K562 (cell line): Measurements from ENCODE around the gene CD207. TPM values are rescaled to one million over a fixed set of nuclear protein-coding genes. Genes with fewer than 3 reads are reported as not detected.

Experiments
- ARID3A ChIP-seq: IDR thresholded peaks from 2 replicates; pipeline ENCODE4 v1.6.1; 2012; ENCODE audit warnings: low read depth, low read length, improper control_type of control experiment, borderline replicate concordance
- CBFA2T3 ChIP-seq: fragments of 450-650 bp; IDR thresholded peaks from 2 replicates; pipeline ENCODE4 v1.6.1; 2017
- CEBPG ChIP-seq, 3 experiments: fragments of 200-800 bp in 1 of 3; sonication (Bioruptor generic) in 1 of 3; sonication (generic) in 1 of 3; formaldehyde crosslinking in 1 of 3; IDR thresholded peaks in 2 of 3; conservative IDR thresholded peaks in 1 of 3; 2 replicates each; pipeline versions ENCODE4 v1.6.1 to v1.8.0; 2016 to 2022; ENCODE audit warnings: missing compliant biosample characterization in 2 of 3, missing genetic modification characterization in 2 of 3, mild to moderate bottlenecking in 1 of 3, missing genetic modification reagents in 1 of 3
- CSDE1 ChIP-seq, 2 experiments: fragments of 450-650 bp; IDR thresholded peaks; 2 replicates each; pipeline ENCODE4 v1.6.1; 2016; ENCODE audit warnings: mild to moderate bottlenecking in 1 of 2
- GATAD2B ChIP-seq: fragments of 450-650 bp; IDR thresholded peaks from 2 replicates; pipeline ENCODE4 v1.6.1; 2017; ENCODE audit warnings: mild to moderate bottlenecking, borderline replicate concordance
- JUN ChIP-seq, 2 experiments: sonication (generic) in 1 of 2; formaldehyde crosslinking in 1 of 2; IDR thresholded peaks; 2 replicates each; pipeline versions ENCODE4 v1.6.1 to v1.8.0; 2012 to 2022; ENCODE audit warnings: borderline replicate concordance in 2 of 2, mild to moderate bottlenecking in 2 of 2, improper control_type of control experiment in 1 of 2, low read depth in 1 of 2, low read length in 1 of 2, missing genetic modification reagents in 1 of 2
- NCOR1 ChIP-seq: fragments of 450-650 bp; IDR thresholded peaks from 2 replicates; pipeline ENCODE4 v1.6.1; 2016; ENCODE audit warnings: mild to moderate bottlenecking, moderate library complexity
- TAF1 ChIP-seq: IDR thresholded peaks from 2 replicates; pipeline ENCODE4 v1.6.1; 2011; ENCODE audit warnings: mild to moderate bottlenecking, low read length, moderate library complexity; ENCODE audit not compliant: insufficient read depth, control insufficient read depth, severe bottlenecking; ENCODE audit errors: extremely low read depth
- TAF9B ChIP-seq: fragments of 450-650 bp; IDR thresholded peaks from 2 replicates; pipeline ENCODE4 v1.6.1; 2018; ENCODE audit warnings: mild to moderate bottlenecking; ENCODE audit not compliant: partially characterized antibody
- TBL1XR1 ChIP-seq, 2 experiments: IDR thresholded peaks; 2 replicates each; pipeline ENCODE4 v1.6.1; 2012; ENCODE audit warnings: improper control_type of control experiment in 2 of 2, low read length in 2 of 2, mild to moderate bottlenecking in 1 of 2
- ZNF384 ChIP-seq: IDR thresholded peaks from 2 replicates; pipeline ENCODE4 v1.6.1; 2012; ENCODE audit warnings: low read depth, low read length, improper control_type of control experiment
- ZNF592 ChIP-seq: fragments of 450-650 bp; IDR thresholded peaks from 2 replicates; pipeline ENCODE4 v1.6.1; 2017; ENCODE audit warnings: antibody characterized with exemption, mild to moderate bottlenecking
- polyA plus RNA-seq, 8 experiments: library from polyadenylated mRNA; depleted of rRNA in 4 of 8; stranded (reverse) in 5 of 8; unstranded in 3 of 8; fragments of >200 nt; fragmentation: Nextera tagmentation in 2 of 8; fragmentation: Illumina TruSeq in 1 of 8; extraction: Ambion mirVana in 2 of 8; extraction: Trizol in 1 of 8; gene quantifications; 2 replicates each; pipeline versions ENCODE4 v1.2.1 to v1.2.3, GENCODE V29; 2011 to 2014; ENCODE audit warnings: inconsistent platforms in 1 of 8, missing spikeins in 1 of 8
- total RNA-seq, 7 experiments: library from RNA; depleted of rRNA in 6 of 7; stranded (reverse); fragments of >200 nt in 6 of 7; fragmentation: Illumina TruSeq in 2 of 7; extraction: Trizol in 2 of 7; gene quantifications; 2 replicates each; pipeline versions ENCODE4 v1.2.1 to v1.2.3, GENCODE V29; 2011 to 2021; ENCODE audit warnings: low replicate concordance in 1 of 7
- TF ChIP-seq, protein P1 (sequence below): fragments of 200-800 bp; sonication (Bioruptor generic); IDR thresholded peaks from 2 replicates; pipeline ENCODE4 v1.6.1; 2017; ENCODE audit warnings: missing genetic modification characterization, missing compliant biosample characterization
- TF ChIP-seq, protein P2 (sequence below): fragments of 450-650 bp; IDR thresholded peaks from 2 replicates; pipeline ENCODE4 v1.6.1; 2016; ENCODE audit warnings: mild to moderate bottlenecking

Gene CD207
- total and polyA plus RNA-seq, 9 of the 15 experiments (the other 6 are each of a cell fraction or from before 2014, with no cell fraction given), result not detected

- TF ChIP-seq, protein P1, sequence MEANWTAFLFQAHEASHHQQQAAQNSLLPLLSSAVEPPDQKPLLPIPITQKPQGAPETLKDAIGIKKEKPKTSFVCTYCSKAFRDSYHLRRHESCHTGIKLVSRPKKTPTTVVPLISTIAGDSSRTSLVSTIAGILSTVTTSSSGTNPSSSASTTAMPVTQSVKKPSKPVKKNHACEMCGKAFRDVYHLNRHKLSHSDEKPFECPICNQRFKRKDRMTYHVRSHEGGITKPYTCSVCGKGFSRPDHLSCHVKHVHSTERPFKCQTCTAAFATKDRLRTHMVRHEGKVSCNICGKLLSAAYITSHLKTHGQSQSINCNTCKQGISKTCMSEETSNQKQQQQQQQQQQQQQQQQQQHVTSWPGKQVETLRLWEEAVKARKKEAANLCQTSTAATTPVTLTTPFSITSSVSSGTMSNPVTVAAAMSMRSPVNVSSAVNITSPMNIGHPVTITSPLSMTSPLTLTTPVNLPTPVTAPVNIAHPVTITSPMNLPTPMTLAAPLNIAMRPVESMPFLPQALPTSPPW (CRISPR knock-in tag), result peak; percentile 48; the same call in 1 of the 2 replicates
- TF ChIP-seq JUN (IDR thresholded peaks at IDR 0.05; ENCODE audit: borderline replicate concordance, low read depth, low read length) (peak; percentile 27; the same call in 1 of the 2 replicates), JUN (CRISPR knock-in tag; IDR thresholded peaks at IDR 0.05; ENCODE audit: borderline replicate concordance) (no peak), TBL1XR1 (IDR thresholded peaks at IDR 0.05; ENCODE audit: low read length in 2 of 2) (peak in 1 of 2 experiments; percentile 57; a peak in 1 of 4 replicates), ZNF384 (peak; percentile 54; the same call in 1 of the 2 replicates), TAF1 (no peak), GATAD2B (peak; percentile 79; the same call in 1 of the 2 replicates), CSDE1 (IDR thresholded peaks at IDR 0.05) (0 out of 4 replicates have a peak, but pooled peaks of 1 of the 2 experiments have one; percentile 14), TAF9B (peak; percentile 38), NCOR1 (peak; percentile 72), CEBPG (CRISPR knock-in tag; IDR thresholded peaks at IDR 0.05) (no peak), CEBPG (tag; conservative IDR thresholded peaks at IDR 0.05 in 1 of 2, IDR thresholded peaks at IDR 0.05 in 1 of 2) (peak; percentile 37 to 59; a peak in 2 of 4 replicates), ARID3A (peak; percentile 68; the same call in 1 of the 2 replicates), ZNF592 (peak; percentile 36; the same call in 1 of the 2 replicates), CBFA2T3 (peak; percentile 77)
- TF ChIP-seq, protein P2, sequence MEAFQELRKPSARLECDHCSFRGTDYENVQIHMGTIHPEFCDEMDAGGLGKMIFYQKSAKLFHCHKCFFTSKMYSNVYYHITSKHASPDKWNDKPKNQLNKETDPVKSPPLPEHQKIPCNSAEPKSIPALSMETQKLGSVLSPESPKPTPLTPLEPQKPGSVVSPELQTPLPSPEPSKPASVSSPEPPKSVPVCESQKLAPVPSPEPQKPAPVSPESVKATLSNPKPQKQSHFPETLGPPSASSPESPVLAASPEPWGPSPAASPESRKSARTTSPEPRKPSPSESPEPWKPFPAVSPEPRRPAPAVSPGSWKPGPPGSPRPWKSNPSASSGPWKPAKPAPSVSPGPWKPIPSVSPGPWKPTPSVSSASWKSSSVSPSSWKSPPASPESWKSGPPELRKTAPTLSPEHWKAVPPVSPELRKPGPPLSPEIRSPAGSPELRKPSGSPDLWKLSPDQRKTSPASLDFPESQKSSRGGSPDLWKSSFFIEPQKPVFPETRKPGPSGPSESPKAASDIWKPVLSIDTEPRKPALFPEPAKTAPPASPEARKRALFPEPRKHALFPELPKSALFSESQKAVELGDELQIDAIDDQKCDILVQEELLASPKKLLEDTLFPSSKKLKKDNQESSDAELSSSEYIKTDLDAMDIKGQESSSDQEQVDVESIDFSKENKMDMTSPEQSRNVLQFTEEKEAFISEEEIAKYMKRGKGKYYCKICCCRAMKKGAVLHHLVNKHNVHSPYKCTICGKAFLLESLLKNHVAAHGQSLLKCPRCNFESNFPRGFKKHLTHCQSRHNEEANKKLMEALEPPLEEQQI, result peak; percentile 56; the same call in 1 of the 2 replicates
Measured at GRCh38 chr2:70785137-70785911, 50.3 kb downstream of the CD207 start (continued).
